Measurements from ENCODE around the gene PVALEF. TPM values are rescaled to one million over a fixed set of nuclear protein-coding genes. Genes with fewer than 3 reads are reported as not detected.
A peak's percentile ranks its signal among the peaks of the same experiment; 100 is the strongest.

The PVALEF gene
- total and polyA plus RNA-seq, 2 of the 13 experiments (the other 11 are each of a cell fraction or from before 2014, with no cell fraction given) = 0.18 TPM

DNA sequence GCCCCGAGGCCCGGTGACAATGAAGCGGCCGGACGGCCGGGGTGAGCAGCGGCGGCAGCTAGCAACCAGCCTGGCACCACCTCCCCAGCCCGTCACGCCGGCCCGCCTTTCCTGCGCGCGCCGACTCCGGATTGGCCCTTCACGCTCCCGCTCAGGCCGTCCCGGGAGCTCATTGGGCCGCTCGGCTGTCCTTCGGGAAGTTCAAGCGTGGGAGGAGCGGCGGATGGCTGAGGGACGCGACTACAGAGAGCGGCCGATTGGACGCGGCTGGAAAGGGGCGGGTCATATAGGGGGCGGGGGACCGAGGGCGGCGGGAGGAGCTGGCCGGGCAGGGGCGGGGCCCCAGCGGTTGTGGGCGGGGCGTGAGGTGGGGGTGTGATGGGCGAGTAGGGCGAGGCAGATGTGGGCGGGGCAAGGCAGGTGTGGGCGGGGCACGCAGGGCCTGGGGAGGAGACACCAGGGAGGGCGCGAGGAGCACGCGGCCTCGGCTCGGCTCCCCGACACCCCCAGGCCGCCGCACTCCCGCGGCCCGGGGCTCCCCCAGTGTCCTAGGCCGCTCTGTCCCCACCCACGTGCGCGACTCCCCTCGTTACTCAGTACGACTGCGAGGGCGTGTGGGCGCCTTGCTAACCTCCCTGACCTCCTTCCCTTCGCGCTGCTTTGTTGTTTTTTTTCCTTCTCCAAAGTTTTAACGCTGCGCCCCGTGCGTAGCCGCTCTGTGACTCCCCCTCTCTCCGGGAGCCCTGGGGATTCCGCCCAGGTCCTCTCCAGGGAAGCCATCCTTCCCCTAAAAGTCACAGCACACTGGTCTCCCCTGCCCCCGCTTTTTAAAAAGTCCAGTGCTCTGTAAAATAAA, 57.8 kb downstream of the PVALEF start, which contains the start of gene CEP131:
CEP131 (minus strand) TSS at position 60 of the 856 bp plus-strand sequence. CDS start 2,909 bp downstream, outside the sequence.
- no peaks in the 10 kb centered on the region for H3K27me3 ChIP-seq (ENCODE audit: control insufficient read depth in 1 of 2, insufficient read depth in 2 of 2, low read length in 2 of 2)
- H3K27ac ChIP-seq (ENCODE audit: extremely low read length, insufficient read depth, low read length) = peak within 1 kb of the TSS; percentile 56
- no peak within 1 kb of the TSS for H2AFZ ChIP-seq (ENCODE audit: low read length)
- no TSS peak for BruUV-seq (replicated peaks)
- ATAC-seq (peak; percentile 97), DNase-seq (ENCODE audit: low spot score) (peak; percentile 97), FAIRE-seq (peak; percentile 66)
- no peaks in the 10 kb centered on the region for H3K9me3 ChIP-seq (ENCODE audit: low read length)
- H3K4me2 ChIP-seq (ENCODE audit: low read depth, low read length) = peak within 1 kb of the TSS; percentile 93
- peaks cover 32% of the 10 kb centered on the region for H3K4me1 ChIP-seq (ENCODE audit: insufficient read depth, low read length)
- H3K36me3 ChIP-seq (replicated peaks in 1 of 2; ENCODE audit: control insufficient read depth in 1 of 2, insufficient read depth in 2 of 2, low read length in 2 of 2) = peaks cover 5 to 9% of the 10 kb centered on the region in 2 experiments; a peak in 4 of 5 replicates
- ChIA-PET CTCF (ENCODE audit: low intra/inter-chr PET ratio, low total read pairs) (no interaction called here), POLR2A (interaction anchor here (0.5 to 1.4 kb wide), 26 partner anchors 9 to 676 kb away, joined by 3 to 61 read pairs (median 4); partner anchors contain the start of genes ACTG1, BAHCC1, NDUFAF8 and PVALEF)
- peak within 1 kb of the TSS; percentile 76 for H3K9ac ChIP-seq (ENCODE audit: insufficient read depth, low read depth, low read length)
- peaks cover 12% of the 10 kb centered on the region for H3K79me2 ChIP-seq (ENCODE audit: insufficient read depth, low read length)
- peak within 1 kb of the TSS; percentile 63 to 91 (median 87) for H3K4me3 ChIP-seq (replicated peaks in 1 of 3; ENCODE audit: insufficient read depth in 1 of 3, low read depth in 2 of 3, low read length in 3 of 3)
- no peaks in the 10 kb centered on the region; the same call in 1 of the 2 replicates for H4K20me1 ChIP-seq (ENCODE audit: insufficient read depth, low read length)
- intact Hi-C loops (cut with micrococcal nuclease; ENCODE audit: unreplicated experiment) = loop anchor here (1.0 to 5.0 kb wide), 2 partner anchors 16 to 81 kb away; partner anchors contain the start of genes NDUFAF8 and TEPSIN
- WGBS (ENCODE audit: low lambda C conversion rate) = 3% methylated on average over 53 of the region's 79 CpGs
- in situ Hi-C loops (cut with HindIII; ENCODE audit: extremely low pct_ligation_motif_present, low pct_unique_long_range_greater_than_20kb) = no loop called here
- TF ChIP-seq, protein P1, sequence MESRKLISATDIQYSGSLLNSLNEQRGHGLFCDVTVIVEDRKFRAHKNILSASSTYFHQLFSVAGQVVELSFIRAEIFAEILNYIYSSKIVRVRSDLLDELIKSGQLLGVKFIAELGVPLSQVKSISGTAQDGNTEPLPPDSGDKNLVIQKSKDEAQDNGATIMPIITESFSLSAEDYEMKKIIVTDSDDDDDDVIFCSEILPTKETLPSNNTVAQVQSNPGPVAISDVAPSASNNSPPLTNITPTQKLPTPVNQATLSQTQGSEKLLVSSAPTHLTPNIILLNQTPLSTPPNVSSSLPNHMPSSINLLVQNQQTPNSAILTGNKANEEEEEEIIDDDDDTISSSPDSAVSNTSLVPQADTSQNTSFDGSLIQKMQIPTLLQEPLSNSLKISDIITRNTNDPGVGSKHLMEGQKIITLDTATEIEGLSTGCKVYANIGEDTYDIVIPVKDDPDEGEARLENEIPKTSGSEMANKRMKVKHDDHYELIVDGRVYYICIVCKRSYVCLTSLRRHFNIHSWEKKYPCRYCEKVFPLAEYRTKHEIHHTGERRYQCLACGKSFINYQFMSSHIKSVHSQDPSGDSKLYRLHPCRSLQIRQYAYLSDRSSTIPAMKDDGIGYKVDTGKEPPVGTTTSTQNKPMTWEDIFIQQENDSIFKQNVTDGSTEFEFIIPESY (CRISPR knock-in tag; IDR thresholded peaks at IDR 0.05) = no peak
- TF ChIP-seq CREB1 (IDR thresholded peaks at IDR 0.05) = peak; percentile 91
- TF ChIP-seq CREB1 (CRISPR knock-in tag; IDR thresholded peaks at IDR 0.05) = no peak; the same call in 1 of the 2 replicates
- TF ChIP-seq, protein P2, sequence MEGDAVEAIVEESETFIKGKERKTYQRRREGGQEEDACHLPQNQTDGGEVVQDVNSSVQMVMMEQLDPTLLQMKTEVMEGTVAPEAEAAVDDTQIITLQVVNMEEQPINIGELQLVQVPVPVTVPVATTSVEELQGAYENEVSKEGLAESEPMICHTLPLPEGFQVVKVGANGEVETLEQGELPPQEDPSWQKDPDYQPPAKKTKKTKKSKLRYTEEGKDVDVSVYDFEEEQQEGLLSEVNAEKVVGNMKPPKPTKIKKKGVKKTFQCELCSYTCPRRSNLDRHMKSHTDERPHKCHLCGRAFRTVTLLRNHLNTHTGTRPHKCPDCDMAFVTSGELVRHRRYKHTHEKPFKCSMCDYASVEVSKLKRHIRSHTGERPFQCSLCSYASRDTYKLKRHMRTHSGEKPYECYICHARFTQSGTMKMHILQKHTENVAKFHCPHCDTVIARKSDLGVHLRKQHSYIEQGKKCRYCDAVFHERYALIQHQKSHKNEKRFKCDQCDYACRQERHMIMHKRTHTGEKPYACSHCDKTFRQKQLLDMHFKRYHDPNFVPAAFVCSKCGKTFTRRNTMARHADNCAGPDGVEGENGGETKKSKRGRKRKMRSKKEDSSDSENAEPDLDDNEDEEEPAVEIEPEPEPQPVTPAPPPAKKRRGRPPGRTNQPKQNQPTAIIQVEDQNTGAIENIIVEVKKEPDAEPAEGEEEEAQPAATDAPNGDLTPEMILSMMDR (CRISPR knock-in tag; IDR thresholded peaks at IDR 0.05) = 0 out of 2 replicates have a peak, but pooled peaks have one; percentile 14
- TF ChIP-seq POGZ (CRISPR knock-in tag; IDR thresholded peaks at IDR 0.05) = no peak
- no peak for TF ChIP-seq ZNF772 (CRISPR knock-in tag; IDR thresholded peaks at IDR 0.05)
- no peak for TF ChIP-seq ZNF629 (CRISPR knock-in tag; conservative IDR thresholded peaks at IDR 0.05)
- TF ChIP-seq ZNF501 (CRISPR knock-in tag; IDR thresholded peaks at IDR 0.05) = no peak
- TF ChIP-seq SIX1 (CRISPR knock-in tag; IDR thresholded peaks at IDR 0.05; ENCODE audit: borderline replicate concordance) = no peak
- TF ChIP-seq, protein P3, sequence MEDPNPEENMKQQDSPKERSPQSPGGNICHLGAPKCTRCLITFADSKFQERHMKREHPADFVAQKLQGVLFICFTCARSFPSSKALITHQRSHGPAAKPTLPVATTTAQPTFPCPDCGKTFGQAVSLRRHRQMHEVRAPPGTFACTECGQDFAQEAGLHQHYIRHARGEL (CRISPR knock-in tag; IDR thresholded peaks at IDR 0.05) = peak; percentile 50; the same call in 1 of the 2 replicates
- TF ChIP-seq, protein P4, sequence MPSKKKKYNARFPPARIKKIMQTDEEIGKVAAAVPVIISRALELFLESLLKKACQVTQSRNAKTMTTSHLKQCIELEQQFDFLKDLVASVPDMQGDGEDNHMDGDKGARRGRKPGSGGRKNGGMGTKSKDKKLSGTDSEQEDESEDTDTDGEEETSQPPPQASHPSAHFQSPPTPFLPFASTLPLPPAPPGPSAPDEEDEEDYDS (CRISPR knock-in tag; IDR thresholded peaks at IDR 0.05) = peak; percentile 19; the same call in 1 of the 2 replicates
- no peak for TF ChIP-seq ZNF570 (CRISPR knock-in tag; IDR thresholded peaks at IDR 0.05; ENCODE audit: borderline replicate concordance)
- TF ChIP-seq NFE2L2 (IDR thresholded peaks at IDR 0.05; ENCODE audit: low read length) = no peak
- TF ChIP-seq, protein P5, sequence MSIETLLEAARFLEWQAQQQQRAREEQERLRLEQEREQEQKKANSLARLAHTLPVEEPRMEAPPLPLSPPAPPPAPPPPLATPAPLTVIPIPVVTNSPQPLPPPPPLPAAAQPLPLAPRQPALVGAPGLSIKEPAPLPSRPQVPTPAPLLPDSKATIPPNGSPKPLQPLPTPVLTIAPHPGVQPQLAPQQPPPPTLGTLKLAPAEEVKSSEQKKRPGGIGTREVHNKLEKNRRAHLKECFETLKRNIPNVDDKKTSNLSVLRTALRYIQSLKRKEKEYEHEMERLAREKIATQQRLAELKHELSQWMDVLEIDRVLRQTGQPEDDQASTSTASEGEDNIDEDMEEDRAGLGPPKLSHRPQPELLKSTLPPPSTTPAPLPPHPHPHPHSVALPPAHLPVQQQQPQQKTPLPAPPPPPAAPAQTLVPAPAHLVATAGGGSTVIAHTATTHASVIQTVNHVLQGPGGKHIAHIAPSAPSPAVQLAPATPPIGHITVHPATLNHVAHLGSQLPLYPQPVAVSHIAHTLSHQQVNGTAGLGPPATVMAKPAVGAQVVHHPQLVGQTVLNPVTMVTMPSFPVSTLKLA (IDR thresholded peaks at IDR 0.05) = 0 out of 2 replicates have a peak, but pooled peaks have one; percentile 15
- no peak for TF ChIP-seq HDAC6 (IDR thresholded peaks at IDR 0.05; ENCODE audit: low read depth, low read length)
- 0 out of 2 replicates have a peak, but pooled peaks have one; percentile 56 for TF ChIP-seq SALL2 (CRISPR knock-in tag; IDR thresholded peaks at IDR 0.05)
